Nephron progenitor cell (in vitro differentiated cells): ENCODE results near the gene MBD3L5.
"Not testable (repeated sequence)": the region's sequence is repeated elsewhere in the genome, so short reads cannot be mapped to it uniquely, and the experiment has no call there.

Experiments
- DNase-seq: peaks from one replicate; pipeline ENCODE4 v3.0.0; 2021
- H3K27ac Mint-ChIP-seq: 2 replicates; pipeline ENCODE4 v1.8.0; 2021; ENCODE audit warnings: mild to moderate bottlenecking, moderate library complexity, mixed read lengths
- H3K27me3 Mint-ChIP-seq: 2 replicates; pipeline ENCODE4 v1.8.0; 2021; ENCODE audit warnings: mild to moderate bottlenecking, low read depth, mixed read lengths; ENCODE audit not compliant: poor library complexity
- H3K36me3 Mint-ChIP-seq: 2 replicates; pipeline ENCODE4 v1.8.0; 2021; ENCODE audit warnings: low read depth, mixed read lengths
- H3K4me1 Mint-ChIP-seq: 2 replicates; pipeline ENCODE4 v1.8.0; 2021; ENCODE audit warnings: mixed read lengths
- H3K4me3 Mint-ChIP-seq: 2 replicates; pipeline ENCODE4 v1.8.0; 2021; ENCODE audit warnings: mild to moderate bottlenecking, moderate library complexity, mixed read lengths
- H3K9me3 Mint-ChIP-seq: 2 replicates; pipeline ENCODE4 v1.8.0; 2021; ENCODE audit warnings: mild to moderate bottlenecking, moderate library complexity, mixed read lengths
- CTCF ChIP-seq: fragments of 200-600 bp; sonication (generic); IDR thresholded peaks from 2 replicates; pipeline ENCODE4 v1.5.0; 2021; ENCODE audit warnings: antibody characterized with exemption

Gene MBD3L5

GRCh38 chr19:7030278-7030677 lies at the start of gene MBD3L5:
MBD3L5 (plus strand) TSS chr19:7030578; CDS start chr19:7030612, 34 bp downstream.
- H3K27ac Mint-ChIP-seq, H3K36me3 Mint-ChIP-seq, H3K27me3 Mint-ChIP-seq, H3K9me3 Mint-ChIP-seq, H3K4me3 Mint-ChIP-seq, DNase-seq, H3K4me1 Mint-ChIP-seq: not testable (repeated sequence)

- TF ChIP-seq CTCF: no peak
Observed at GRCh38 chr19:6983448-6983847, 46.9 kb upstream of the MBD3L5 start.

GRCh38 chr19:6987850-6988249 lies 42.5 kb upstream of the MBD3L5 start:
- Mint-ChIP-seq H3K4me1 (no peaks in the 10 kb centered on the region), H3K4me3 (no peak overlapping the region), H3K9me3 (peaks cover 78% of the 10 kb centered on the region), H3K36me3 (peaks cover 5% of the 10 kb centered on the region), H3K27me3 (no peaks in the 10 kb centered on the region), H3K27ac (no peak overlapping the region)
- TF ChIP-seq CTCF: no peak
- no peak for DNase-seq

More at GRCh38 chr19:6983448-6983847, 46.9 kb upstream of the MBD3L5 start:
- H3K27me3 Mint-ChIP-seq: no peaks in the 10 kb centered on the region
- no peaks in the 10 kb centered on the region for H3K4me1 Mint-ChIP-seq
- H3K4me3 Mint-ChIP-seq: no peak overlapping the region
- peaks cover 77% of the 10 kb centered on the region for H3K9me3 Mint-ChIP-seq
- peaks cover 5% of the 10 kb centered on the region for H3K36me3 Mint-ChIP-seq
- H3K27ac Mint-ChIP-seq: no peak overlapping the region
- DNase-seq: no peak

GRCh38 chr19:6988257-6988656 lies 42.1 kb upstream of the MBD3L5 start:
- Mint-ChIP-seq H3K4me3 (no peak overlapping the region), H3K27me3 (no peaks in the 10 kb centered on the region), H3K36me3 (peaks cover 5% of the 10 kb centered on the region), H3K4me1 (no peaks in the 10 kb centered on the region), H3K27ac (no peak overlapping the region), H3K9me3 (peaks cover 78% of the 10 kb centered on the region)
- DNase-seq: no peak
- no peak for TF ChIP-seq CTCF

- peaks cover 5% of the 10 kb centered on the region for H3K36me3 Mint-ChIP-seq
- no peak for TF ChIP-seq CTCF
- H3K9me3 Mint-ChIP-seq: peaks cover 79% of the 10 kb centered on the region
Observed at GRCh38 chr19:6995054-6995453, 35.3 kb upstream of the MBD3L5 start.

GRCh38 chr19:6996810-6997209 lies 33.6 kb upstream of the MBD3L5 start:
- Mint-ChIP-seq H3K27ac (no peak overlapping the region), H3K4me3 (no peak overlapping the region), H3K27me3 (peaks cover 6% of the 10 kb centered on the region), H3K9me3 (peaks cover 83% of the 10 kb centered on the region), H3K4me1 (no peaks in the 10 kb centered on the region), H3K36me3 (peaks cover 5% of the 10 kb centered on the region)
- no peak for DNase-seq
- no peak for TF ChIP-seq CTCF

More at GRCh38 chr19:6995054-6995453, 35.3 kb upstream of the MBD3L5 start:
- DNase-seq: no peak
- Mint-ChIP-seq H3K27me3 (peaks cover 3% of the 10 kb centered on the region), H3K4me3 (no peak overlapping the region), H3K27ac (no peak overlapping the region), H3K4me1 (no peaks in the 10 kb centered on the region)
